ENCODE measurements around the gene MFNG.

The MFNG gene

DNA sequence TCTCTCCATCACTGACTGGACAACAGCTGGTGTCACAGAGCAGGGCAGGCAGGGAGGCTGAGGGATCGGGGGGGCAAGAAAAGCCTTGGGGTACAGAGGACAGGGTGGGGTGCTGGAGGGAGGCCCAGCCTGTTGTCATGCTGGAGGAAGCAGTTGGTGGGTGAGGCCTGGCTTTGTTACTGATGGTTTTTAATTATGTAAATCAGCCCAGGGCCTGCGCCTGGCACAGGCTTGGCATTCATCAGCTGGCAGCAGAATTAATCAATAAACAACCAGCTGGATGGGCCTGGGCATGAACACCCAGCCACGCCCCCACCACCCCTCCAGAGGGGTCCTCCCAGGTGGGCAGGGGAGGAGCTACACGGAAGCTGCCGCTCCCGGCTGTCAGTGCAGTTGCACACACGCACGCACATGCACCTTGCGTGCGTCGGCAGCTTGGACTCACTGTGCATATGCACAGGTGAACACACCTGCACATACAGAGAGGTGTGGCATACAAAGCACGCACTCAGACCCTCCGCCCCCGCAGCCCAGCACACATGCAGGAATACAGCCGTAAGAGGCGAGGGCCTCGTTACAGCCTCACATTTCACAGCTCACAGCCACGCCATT, 37.6 kb downstream of the MFNG start:
- no peak for DNase-seq (ENCODE audit: low spot score)

DNA sequence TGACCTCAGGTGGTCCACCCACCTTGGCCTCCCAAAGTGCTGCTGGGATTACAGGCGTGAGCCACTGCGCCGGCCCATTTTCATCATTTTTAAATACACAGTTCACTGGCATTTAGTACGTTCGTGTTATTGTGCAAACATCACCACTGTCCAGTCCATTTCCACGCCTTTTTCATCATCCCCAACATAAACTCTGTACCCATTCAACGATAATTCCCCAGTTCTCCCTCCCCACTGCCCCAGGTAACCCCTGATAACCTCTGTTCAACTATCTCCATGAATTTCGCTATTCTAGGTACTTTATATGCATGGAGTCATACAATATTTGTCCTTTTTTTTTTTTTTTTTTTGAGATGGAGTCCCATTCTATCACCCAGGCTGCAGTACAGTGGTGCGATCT, 40.7 kb downstream of the MFNG start:
- DNase-seq (ENCODE audit: low spot score): no peak

DNA sequence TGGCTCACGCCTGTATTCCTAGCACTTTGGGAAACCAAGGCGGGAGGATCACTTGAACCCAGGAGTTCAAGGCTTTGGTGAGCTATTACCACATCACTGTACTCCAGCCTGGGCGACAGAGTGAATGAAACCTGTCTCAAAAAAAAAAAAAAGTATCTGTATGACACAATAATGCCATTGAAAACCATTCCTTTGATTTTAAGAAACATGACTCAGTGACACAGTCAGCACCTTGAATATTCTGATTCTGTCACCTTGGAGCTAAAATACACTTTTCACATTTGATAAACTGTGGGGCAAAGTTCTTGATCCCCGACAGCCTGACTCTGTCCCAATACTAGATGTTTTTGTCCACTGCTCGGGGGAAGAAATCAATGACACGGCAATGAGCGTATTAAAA, 42.2 kb downstream of the MFNG start:
- DNase-seq (ENCODE audit: low spot score): no peak

DNA sequence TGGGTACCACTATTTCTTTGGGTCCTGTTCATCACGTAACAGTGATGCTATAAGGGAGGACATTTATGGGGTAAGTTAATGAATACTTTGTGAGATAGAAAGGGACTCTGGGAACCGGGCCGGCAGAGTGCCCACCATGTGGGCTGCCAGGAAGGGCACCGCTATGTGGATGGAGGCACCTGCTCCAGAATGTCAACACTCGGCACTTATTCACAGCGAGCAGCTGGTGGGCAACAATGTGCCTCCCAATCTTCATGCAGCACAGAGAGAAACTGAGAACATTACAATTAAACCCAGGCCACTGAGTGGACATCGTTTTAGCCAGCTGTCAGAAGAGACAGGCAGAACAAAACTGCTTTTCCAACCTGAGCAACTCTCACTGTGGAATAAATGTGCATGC, 43.1 kb downstream of the MFNG start:
- DNase-seq (ENCODE audit: low spot score): no peak

DNA sequence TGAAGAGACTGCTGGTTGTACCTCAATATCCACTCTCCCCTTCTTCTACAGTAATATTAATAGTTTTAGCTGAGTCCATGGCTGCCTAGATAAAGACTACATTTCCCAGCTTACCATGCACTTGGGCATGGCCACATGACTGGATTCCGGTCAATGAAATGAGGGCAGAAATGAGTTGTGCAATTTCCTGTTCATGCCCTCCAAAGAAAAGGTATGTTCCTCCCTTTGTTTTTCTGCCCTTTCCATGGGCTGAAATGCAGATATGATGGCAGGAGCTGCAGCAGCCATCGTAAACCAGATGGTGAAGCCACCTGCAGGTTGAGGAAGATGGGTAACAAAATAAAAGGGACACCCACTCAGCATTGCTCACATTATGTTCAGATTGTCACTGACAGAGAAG, 43.6 kb downstream of the MFNG start:
- DNase-seq (ENCODE audit: low spot score): no peak

DNA sequence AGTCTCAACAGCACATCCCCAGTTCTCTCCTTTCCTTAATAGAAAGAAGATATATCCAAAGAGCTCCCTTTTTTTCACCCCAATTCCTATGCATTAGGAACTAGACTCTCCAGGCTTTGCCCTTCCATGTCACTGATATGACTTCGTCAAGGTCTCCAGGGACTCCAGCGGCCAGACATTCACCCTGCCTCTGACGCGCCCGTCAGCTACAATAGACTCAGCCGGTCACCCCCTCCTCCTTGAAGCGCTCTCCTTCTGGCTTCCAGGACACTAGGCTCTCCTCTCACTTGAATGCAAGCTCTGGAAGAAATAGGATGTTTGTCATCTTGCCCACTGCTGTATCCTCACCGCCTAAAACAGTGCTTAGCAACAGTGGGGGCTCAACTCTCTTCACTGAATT, 44.0 kb downstream of the MFNG start:
- DNase-seq (ENCODE audit: low spot score): no peak

GRCh38 chr22:37440875-37441274, 45.3 kb downstream of the MFNG start:
- DNase-seq (ENCODE audit: low spot score): no peak

DNA sequence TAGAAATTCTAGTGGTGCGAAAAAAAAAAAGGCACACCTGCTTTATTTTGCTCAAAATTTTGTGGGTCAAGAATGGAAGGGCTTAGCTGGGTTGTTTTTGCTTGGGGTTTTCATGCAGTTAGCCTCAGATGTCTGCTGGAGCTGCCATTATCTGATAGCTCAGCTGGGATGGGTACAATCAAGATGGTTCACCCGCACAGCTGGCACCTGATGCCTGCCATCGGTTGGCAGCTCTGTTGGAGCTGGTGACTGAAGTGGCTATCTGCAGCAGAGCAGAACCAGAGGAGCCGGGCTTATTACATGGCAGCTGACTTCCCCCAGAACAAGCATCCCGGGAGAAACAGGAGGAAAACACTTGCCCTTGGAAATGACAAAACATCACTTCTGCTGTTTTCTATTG, 46.8 kb downstream of the MFNG start:
- no peak for DNase-seq (ENCODE audit: low spot score)

DNA sequence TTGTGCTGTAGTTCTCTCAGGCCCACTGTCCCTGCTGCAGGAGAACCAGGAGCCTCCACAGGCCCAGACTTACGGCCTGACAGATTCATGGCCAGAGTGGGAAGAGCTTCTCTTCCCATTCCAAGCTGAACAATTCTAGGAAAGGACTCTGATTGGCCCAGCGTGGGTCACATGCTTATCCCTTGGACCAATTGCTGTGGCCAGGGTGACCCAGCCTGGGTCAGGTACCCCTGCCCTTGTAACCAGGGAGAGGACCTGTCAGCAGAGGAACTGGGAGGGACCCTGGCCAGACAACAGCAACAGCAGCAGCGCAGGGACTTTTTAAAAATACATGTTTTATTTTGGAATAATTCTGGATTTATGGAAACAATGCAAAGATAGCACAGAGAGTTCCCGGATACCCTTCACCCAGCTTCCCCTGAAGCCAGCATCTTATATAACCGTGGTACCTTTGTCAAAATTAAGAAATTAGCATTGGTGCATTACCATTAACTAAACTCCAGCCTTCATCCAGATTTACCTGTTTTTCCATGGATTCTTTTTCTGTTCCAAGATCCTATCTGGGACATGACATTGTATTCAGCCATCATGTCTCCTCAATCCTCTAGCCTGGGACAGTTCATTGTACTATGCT, 50.1 kb downstream of the MFNG start:
- DNase-seq (ENCODE audit: low spot score): no peak

DNA sequence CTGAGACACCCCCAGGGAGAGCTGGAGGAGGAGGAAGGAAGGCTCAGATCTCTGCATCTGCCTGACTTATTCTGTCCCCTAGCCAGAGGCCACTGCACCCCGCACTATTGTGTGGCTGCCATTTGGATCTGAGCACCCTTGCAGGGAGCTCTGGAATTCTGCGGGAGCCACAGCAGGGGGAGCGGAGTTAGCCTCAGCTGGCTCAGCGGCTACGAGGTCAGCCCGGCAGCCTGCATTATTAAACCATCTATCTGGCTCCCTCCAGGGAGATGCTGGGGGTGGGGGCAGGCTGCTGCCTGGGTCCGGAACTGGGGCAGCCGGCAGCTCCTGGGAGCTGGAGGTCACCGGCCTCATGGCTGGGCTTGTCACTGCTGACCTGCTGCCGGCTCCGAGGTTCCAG, 52.4 kb downstream of the MFNG start:
- DNase-seq (ENCODE audit: low spot score): no peak

DNA sequence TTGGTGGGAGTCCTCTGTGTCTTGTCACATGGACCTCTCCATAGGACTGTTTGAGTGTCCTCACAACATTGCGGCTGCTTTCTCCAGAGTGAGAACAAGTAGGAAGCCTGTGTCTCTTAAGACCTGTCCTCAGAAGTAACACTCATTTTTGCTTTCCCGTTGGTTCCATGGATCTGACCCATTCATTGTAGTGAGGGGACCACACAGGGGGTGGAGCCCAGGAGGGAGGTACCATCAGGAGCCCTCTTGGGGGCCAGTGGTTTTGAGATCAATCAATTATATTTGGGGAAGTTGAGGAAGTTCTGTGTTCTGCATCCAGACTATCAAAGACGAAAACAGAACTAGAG, 53.5 kb downstream of the MFNG start:
- DNase-seq (ENCODE audit: low spot score): no peak

DNA sequence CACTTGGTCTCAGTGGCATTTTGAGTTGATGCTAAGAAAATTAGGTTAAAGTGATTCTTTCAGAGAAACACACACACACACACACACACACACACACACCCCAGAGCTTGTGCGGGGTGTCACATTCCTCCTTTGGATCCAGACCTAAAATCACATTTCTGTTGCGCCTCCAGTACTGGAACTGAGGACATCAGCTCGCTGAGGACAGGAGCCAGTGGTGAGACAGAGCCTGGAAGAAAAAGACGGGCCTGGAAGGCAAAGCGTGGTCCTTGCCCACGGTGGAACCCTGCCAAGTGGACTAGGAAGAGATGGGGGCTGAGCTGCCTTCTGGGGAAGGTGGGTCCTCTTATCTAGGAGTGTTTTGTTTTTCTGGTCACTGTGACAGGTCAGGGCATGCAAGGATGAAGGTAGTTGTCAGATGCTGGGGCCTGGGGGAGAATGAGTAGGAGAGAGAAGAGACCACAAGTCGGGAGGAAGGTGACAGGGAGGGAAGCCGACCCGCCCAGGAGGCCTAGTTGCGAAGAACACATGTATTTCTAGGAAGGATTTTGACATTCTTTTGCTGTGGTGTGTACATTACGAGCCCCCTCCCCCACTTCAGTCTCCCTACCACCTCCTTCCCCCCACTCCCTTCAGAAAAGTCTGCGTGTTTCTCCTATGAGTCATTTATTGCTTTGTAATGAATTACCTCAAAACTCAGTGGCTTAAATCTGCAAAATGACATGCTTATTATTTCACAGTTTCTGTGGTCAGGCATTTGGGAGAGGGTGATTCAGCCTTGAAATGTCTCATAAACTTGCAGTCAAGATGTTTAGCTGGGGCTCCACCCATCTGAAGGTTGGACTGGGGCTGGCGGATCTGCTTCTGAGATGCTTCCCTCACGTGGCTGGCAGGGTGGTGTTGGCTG, 54.1 kb downstream of the MFNG start:
- no peak for DNase-seq (ENCODE audit: low spot score)

DNA sequence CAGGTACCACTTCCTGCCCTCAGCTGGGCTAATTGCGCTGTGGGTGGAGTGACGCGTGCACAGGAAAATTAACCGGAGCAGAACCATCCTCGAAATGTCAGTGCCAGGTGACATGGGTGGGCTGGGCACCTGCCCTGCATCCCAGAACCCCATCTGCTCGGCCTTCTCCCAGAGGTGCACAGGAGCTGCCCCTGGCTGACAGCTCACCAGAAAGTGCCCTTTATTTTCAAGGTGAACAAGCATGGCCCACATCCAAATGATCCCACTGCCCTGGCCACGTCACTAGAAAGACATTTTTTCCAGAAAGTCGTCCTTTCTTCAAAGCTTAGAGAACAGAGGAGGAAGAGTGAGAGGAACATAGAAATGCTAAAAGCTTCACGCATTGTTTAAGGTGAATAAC, 54.8 kb downstream of the MFNG start:
- DNase-seq (ENCODE audit: low spot score): no peak

GRCh38 chr22:37430941-37431340, 55.2 kb downstream of the MFNG start:
- no peak for DNase-seq (ENCODE audit: low spot score)

GRCh38 chr22:37428649-37429586, 57.3 kb downstream of the MFNG start:
- no peak for DNase-seq (ENCODE audit: low spot score)

DNA sequence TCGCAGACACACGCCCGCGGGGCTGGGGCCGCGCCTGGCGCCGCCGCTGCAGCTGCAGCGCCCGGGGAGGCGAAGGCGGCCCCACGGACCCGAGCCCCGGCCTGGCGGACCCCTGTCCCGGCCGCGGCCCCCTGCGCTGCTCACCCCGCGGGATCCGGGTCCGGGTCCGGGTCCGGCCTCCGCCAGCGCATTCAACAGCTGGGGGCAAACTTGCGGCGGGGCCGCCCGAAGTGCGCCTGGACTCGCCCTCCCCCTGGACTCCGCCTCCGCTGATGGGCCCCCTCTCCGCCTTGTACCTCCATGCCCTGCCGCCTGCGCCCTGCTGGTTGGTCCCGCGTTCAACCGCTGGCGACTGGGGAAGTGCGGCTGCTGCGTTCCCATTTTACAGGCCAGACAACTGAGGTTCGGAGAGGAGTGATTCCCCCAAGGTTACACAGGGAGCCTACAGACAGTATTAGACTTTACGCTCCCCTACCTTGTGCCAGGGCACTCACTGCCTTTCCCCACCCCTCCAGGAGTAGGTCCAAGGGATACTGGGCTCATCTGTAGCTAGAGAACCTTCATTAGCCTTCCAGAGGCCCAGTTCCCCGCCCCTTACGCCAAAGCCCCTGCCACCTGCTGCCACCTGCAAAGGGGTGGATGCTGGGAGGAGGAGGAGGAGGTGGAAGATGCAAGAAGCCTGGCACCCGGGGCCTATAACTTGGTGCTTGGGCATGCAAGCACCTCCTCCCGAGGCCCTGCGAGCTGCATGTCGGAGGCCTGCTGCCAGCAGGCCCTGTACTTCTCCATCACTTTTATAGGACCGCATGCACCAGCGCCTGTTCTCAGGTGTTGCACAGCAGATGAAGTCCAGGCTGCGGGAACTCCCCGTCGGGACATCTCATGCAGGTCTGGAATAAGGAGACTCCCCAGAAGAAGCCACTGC, 58.2 kb downstream of the MFNG start:
- no peak for DNase-seq (ENCODE audit: low spot score)

DNA sequence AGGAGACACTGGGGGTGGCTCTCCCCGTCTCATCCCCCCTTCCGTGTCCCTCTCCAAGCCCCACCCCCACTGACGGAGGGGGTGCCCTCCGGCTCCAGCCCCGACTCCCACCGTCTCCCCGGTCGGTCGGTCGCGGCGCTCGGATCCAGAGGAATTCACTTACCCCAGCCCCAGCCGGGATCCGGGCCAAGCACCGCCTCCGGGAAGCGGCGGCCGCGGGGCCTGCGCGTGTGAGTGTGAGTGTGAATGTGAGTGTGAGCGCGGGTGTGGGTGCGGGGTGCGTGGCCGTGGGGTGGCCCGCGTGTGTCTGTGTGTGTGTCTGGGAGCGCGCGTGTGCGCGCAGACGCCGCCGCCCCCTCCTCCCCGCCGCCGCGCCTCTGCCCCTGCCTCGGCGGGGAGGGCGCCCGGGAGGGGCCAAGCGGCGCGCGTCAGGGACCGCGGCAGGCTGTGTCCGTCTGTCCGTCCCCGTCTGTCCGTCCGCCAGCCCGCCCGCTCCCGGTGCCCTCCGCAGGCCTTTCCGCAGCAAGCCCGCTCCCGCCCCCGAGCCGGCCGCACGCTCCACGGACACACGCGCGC, 59.0 kb downstream of the MFNG start, which contains the start of gene ELFN2:
TSS of gene ELFN2 (minus strand) at position 345 of the 576 bp plus-strand sequence. CDS start 51,945 bp downstream, outside the sequence.
- DNase-seq (ENCODE audit: low spot score): no peak

- no peak for DNase-seq (ENCODE audit: low spot score)
Observed at GRCh38 chr22:37426706-37427134, 59.5 kb downstream of the MFNG start.

DNA sequence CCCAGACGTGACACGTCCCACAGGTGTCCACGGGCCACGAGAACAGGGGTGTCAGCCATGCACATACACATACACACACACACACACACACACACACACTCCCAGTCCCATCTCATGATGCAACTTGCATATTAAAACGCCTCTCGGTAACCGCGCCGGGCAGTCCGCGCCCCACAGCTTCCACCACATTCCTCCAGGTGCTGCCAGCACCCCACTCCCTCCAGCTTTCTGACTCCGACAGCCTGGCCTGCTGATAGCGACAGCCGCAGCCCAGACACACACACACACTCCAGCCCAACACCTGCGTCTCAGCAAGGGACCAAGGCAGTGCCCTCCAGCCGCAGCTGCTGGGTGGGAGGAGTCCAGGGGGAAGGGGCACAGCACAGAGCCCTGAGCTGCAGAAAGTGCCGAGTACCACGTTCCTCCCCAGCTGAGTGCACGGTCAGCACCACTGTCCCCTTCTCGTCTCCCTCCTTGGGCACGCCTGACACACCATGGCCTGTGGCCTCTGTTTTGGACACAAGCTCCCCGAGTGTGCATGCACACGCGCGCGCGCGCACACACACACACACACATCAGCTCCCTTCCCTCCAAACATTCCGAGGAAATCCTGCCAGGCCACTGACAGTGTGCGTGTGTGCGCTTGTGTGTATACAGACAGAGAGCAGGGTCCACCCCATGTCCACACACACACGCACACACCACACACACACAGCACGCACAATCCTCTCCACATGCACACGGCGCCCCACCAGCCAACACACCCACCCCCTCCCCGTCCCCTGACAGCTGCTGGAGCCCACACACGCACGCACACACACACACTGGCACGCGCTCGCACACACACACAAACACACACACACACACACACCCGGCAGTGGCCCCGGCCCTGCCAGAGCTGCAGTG, 60.1 kb downstream of the MFNG start:
- DNase-seq (ENCODE audit: low spot score): no peak
